GM23248 (cell line): ENCODE measurements around the gene ZSCAN20. TPM values are rescaled to one million over a fixed set of nuclear protein-coding genes. Genes with fewer than 3 reads are reported as not detected.
A peak's percentile ranks its signal among the peaks of the same experiment; 100 is the strongest.

Source experiments
- DNase-seq: peaks from one replicate; pipeline ENCODE4 v3.0.0-alpha.2; 2015
- H2AFZ ChIP-seq: fragments of 200-600 bp; sonication (generic); 2 replicates; pipeline ENCODE4 v1.6.1; 2016; ENCODE audit warnings: antibody characterized with exemption
- H3F3A ChIP-seq: fragments of 200-600 bp; sonication (generic); 2 replicates; pipeline ENCODE4 v1.6.1; 2016; ENCODE audit warnings: mild to moderate bottlenecking, antibody characterized with exemption, mixed run types; ENCODE audit not compliant: insufficient read depth
- H3K27ac ChIP-seq: fragments of 200-600 bp; sonication (generic); 2 replicates; pipeline ENCODE4 v1.5.1; 2016; ENCODE audit warnings: mild to moderate bottlenecking
- H3K27me3 ChIP-seq: fragments of 200-600 bp; sonication (generic); replicated peaks from 2 replicates; pipeline ENCODE4 v1.6.1; 2016; ENCODE audit warnings: mild to moderate bottlenecking; ENCODE audit not compliant: insufficient read depth
- H3K36me3 ChIP-seq: fragments of 200-600 bp; sonication (generic); 2 replicates; pipeline ENCODE4 v1.6.1; 2016; ENCODE audit warnings: low read depth, mild to moderate bottlenecking
- H3K4me1 ChIP-seq: fragments of 200-600 bp; sonication (generic); 2 replicates; pipeline ENCODE4 v1.6.1; 2016; ENCODE audit warnings: mild to moderate bottlenecking; ENCODE audit not compliant: insufficient read depth
- H3K4me2 ChIP-seq: fragments of 200-600 bp; sonication (generic); one replicate; pipeline ENCODE4 v1.6.1; 2016; ENCODE audit warnings: mild to moderate bottlenecking; ENCODE audit not compliant: unreplicated experiment
- H3K4me3 ChIP-seq: fragments of 200-600 bp; sonication (generic); 2 replicates; pipeline ENCODE4 v1.5.1; 2016; ENCODE audit warnings: mild to moderate bottlenecking
- H3K79me2 ChIP-seq: fragments of 200-600 bp; sonication (generic); 2 replicates; pipeline ENCODE4 v1.6.1; 2016; ENCODE audit warnings: mild to moderate bottlenecking; ENCODE audit not compliant: insufficient read depth
- H3K9ac ChIP-seq: fragments of 200-600 bp; sonication (generic); 2 replicates; pipeline ENCODE4 v1.6.1; 2016; ENCODE audit warnings: mild to moderate bottlenecking
- H3K9me2 ChIP-seq: fragments of 200-600 bp; sonication (generic); 2 replicates; pipeline ENCODE4 v1.6.1; 2016; ENCODE audit warnings: mixed run types, mild to moderate bottlenecking, moderate library complexity; ENCODE audit not compliant: insufficient read depth
- H3K9me3 ChIP-seq: fragments of 200-600 bp; sonication (generic); one replicate; pipeline ENCODE4 v1.6.1; 2017; ENCODE audit warnings: low read depth
- H4K20me1 ChIP-seq: fragments of 200-600 bp; sonication (generic); 2 replicates; pipeline ENCODE4 v1.6.0; 2016; ENCODE audit not compliant: insufficient read depth
- EZH2 ChIP-seq: fragments of 200-600 bp; sonication (generic); IDR thresholded peaks from 2 replicates; pipeline ENCODE4 v1.6.1; 2018; ENCODE audit warnings: antibody characterized with exemption, mild to moderate bottlenecking; ENCODE audit not compliant: insufficient read depth, poor library complexity, severe bottlenecking
- EZH2phosphoT487 ChIP-seq: fragments of 200-600 bp; sonication (generic); IDR thresholded peaks from 2 replicates; pipeline ENCODE4 v1.6.1; 2018; ENCODE audit warnings: antibody characterized with exemption, moderate library complexity, mild to moderate bottlenecking, low read depth; ENCODE audit not compliant: insufficient read depth
- WGBS, 2 experiments: methylation state at CpG; one replicate each; pipeline ENCODE4 v1.1.6; 2015 to 2017; ENCODE audit warnings: low lambda C conversion rate in 2 of 2, low coverage in 1 of 2; ENCODE audit errors: missing lambda C conversion rate in 2 of 2; 5-methylcytosine and 5-hydroxymethylcytosine counted together
- in situ Hi-C: fragments of 300-500 bp; cut with MboI; formaldehyde crosslinking; loops from 2 replicates; pipeline ENCODE4 v1.15.0; 2020
- polyA plus RNA-seq: library from polyadenylated mRNA; unstranded; fragments of >200 nt; fragmentation: Nextera tagmentation; extraction: Ambion mirVana; gene quantifications from 2 replicates; pipeline ENCODE4 v1.2.1, GENCODE V29; 2016
- total RNA-seq: library from RNA; depleted of rRNA; stranded (reverse); fragments of >200 nt; shearing (Covaris generic); gene quantifications from 2 replicates; pipeline ENCODE4 v1.2.3, GENCODE V29; 2014

The ZSCAN20 gene
- total and polyA plus RNA-seq, 2 experiments from 2014 or later = 1.7 to 9.5 TPM

GRCh38 chr1:33500547-33500946 lies 28.1 kb downstream of the ZSCAN20 start:
- DNase-seq = peak; percentile 16

GRCh38 chr1:33501309-33501708 lies 28.9 kb downstream of the ZSCAN20 start:
- no peak overlapping the region for H3K4me2 ChIP-seq
- no peak for TF ChIP-seq EZH2
- no peak for TF ChIP-seq EZH2phosphoT487
- in situ Hi-C loops = no loop called here
- no peaks in the 10 kb centered on the region for H3K36me3 ChIP-seq
- no peak overlapping the region for H3K9ac ChIP-seq
- H3K4me3 ChIP-seq = no peak overlapping the region
- WGBS, 2 experiments = 82% methylated on average over 2 of the region's 2 CpGs
- no peaks in the 10 kb centered on the region for H3K79me2 ChIP-seq
- peaks cover 8% of the 10 kb centered on the region for H3K4me1 ChIP-seq
- H3F3A ChIP-seq = no peaks in the 10 kb centered on the region
- no peak overlapping the region for H2AFZ ChIP-seq
- H3K27ac ChIP-seq = no peak overlapping the region
- no peak for DNase-seq
- H4K20me1 ChIP-seq = no peaks in the 10 kb centered on the region
- H3K9me2 ChIP-seq = no peaks in the 10 kb centered on the region
- no peaks in the 10 kb centered on the region for H3K27me3 ChIP-seq
- no peaks in the 10 kb centered on the region for H3K9me3 ChIP-seq

More at GRCh38 chr1:33500547-33500946, 28.1 kb downstream of the ZSCAN20 start:
- TF ChIP-seq EZH2 = no peak
- no peak for TF ChIP-seq EZH2phosphoT487
- H3K4me1 ChIP-seq = peaks cover 8% of the 10 kb centered on the region
- 60 to 66% methylated on average over 4 of the region's 4 CpGs for WGBS, 2 experiments
- no peaks in the 10 kb centered on the region for H3F3A ChIP-seq
- H4K20me1 ChIP-seq = no peaks in the 10 kb centered on the region
- H2AFZ ChIP-seq = no peak overlapping the region
- H3K9ac ChIP-seq = no peak overlapping the region
- no peaks in the 10 kb centered on the region for H3K27me3 ChIP-seq
- H3K9me2 ChIP-seq = no peaks in the 10 kb centered on the region
- H3K9me3 ChIP-seq = no peaks in the 10 kb centered on the region
- no peaks in the 10 kb centered on the region for H3K79me2 ChIP-seq
- no peak overlapping the region for H3K4me2 ChIP-seq
- H3K36me3 ChIP-seq = peaks cover 8% of the 10 kb centered on the region; the same call in 1 of the 2 replicates
- no peak overlapping the region for H3K4me3 ChIP-seq
- in situ Hi-C loops = no loop called here
- no peak overlapping the region for H3K27ac ChIP-seq

GRCh38 chr1:33501774-33502173 lies 29.3 kb downstream of the ZSCAN20 start:
- H3K9me2 ChIP-seq = no peaks in the 10 kb centered on the region
- no peak for DNase-seq
- no peak overlapping the region for H3K9ac ChIP-seq
- H3K9me3 ChIP-seq = no peaks in the 10 kb centered on the region
- no peaks in the 10 kb centered on the region for H3K27me3 ChIP-seq
- H3K4me3 ChIP-seq = no peak overlapping the region
- H3K36me3 ChIP-seq = no peaks in the 10 kb centered on the region
- no peaks in the 10 kb centered on the region for H3F3A ChIP-seq
- in situ Hi-C loops = no loop called here
- peaks cover 8% of the 10 kb centered on the region for H3K4me1 ChIP-seq
- H3K79me2 ChIP-seq = no peaks in the 10 kb centered on the region
- no peak overlapping the region for H2AFZ ChIP-seq
- H3K4me2 ChIP-seq = no peak overlapping the region
- H4K20me1 ChIP-seq = no peaks in the 10 kb centered on the region
- 83 to 85% methylated on average over 8 of the region's 8 CpGs for WGBS, 2 experiments
- no peak overlapping the region for H3K27ac ChIP-seq
- TF ChIP-seq EZH2phosphoT487 = no peak
- no peak for TF ChIP-seq EZH2

GRCh38 chr1:33502726-33503125 lies 30.3 kb downstream of the ZSCAN20 start:
- WGBS, 2 experiments = 47 to 51% methylated on average over 5 of the region's 5 CpGs
- no peaks in the 10 kb centered on the region for H3K36me3 ChIP-seq
- H4K20me1 ChIP-seq = no peaks in the 10 kb centered on the region
- H3K4me2 ChIP-seq = no peak overlapping the region
- H3K9me3 ChIP-seq = no peaks in the 10 kb centered on the region
- no peaks in the 10 kb centered on the region for H3K27me3 ChIP-seq
- no peak overlapping the region for H3K9ac ChIP-seq
- H3K27ac ChIP-seq = no peak overlapping the region
- H3K4me1 ChIP-seq = peaks cover 8% of the 10 kb centered on the region
- H3F3A ChIP-seq = no peaks in the 10 kb centered on the region
- in situ Hi-C loops = no loop called here
- peak; percentile 57 for DNase-seq
- no peaks in the 10 kb centered on the region for H3K9me2 ChIP-seq
- no peaks in the 10 kb centered on the region for H3K79me2 ChIP-seq
- TF ChIP-seq EZH2phosphoT487 (no peak), EZH2 (no peak)
- H3K4me3 ChIP-seq = no peak overlapping the region
- H2AFZ ChIP-seq = no peak overlapping the region

GRCh38 chr1:33503506-33503905 lies 31.1 kb downstream of the ZSCAN20 start:
- H3K27ac ChIP-seq = no peak overlapping the region
- TF ChIP-seq EZH2phosphoT487 (no peak), EZH2 (no peak)
- H3K9ac ChIP-seq = no peak overlapping the region
- H2AFZ ChIP-seq = no peak overlapping the region
- in situ Hi-C loops = no loop called here
- no peak for DNase-seq
- no peak overlapping the region for H3K4me3 ChIP-seq
- H3K4me2 ChIP-seq = no peak overlapping the region
- no peaks in the 10 kb centered on the region for H3K9me2 ChIP-seq
- H3K9me3 ChIP-seq = no peaks in the 10 kb centered on the region
- no peaks in the 10 kb centered on the region for H3F3A ChIP-seq
- no peaks in the 10 kb centered on the region for H3K36me3 ChIP-seq
- 59 to 66% methylated on average over 1 of the region's 1 CpG for WGBS, 2 experiments
- H4K20me1 ChIP-seq = no peaks in the 10 kb centered on the region
- no peaks in the 10 kb centered on the region for H3K27me3 ChIP-seq
- no peaks in the 10 kb centered on the region for H3K79me2 ChIP-seq
- H3K4me1 ChIP-seq = peaks cover 8% of the 10 kb centered on the region
